ENCODE measurements around the gene TCOF1. TPM values are rescaled to one million over a fixed set of nuclear protein-coding genes. Genes with fewer than 3 reads are reported as not detected.

Gene TCOF1
- total RNA-seq, 1 experiment from 2014 or later = 75.3 TPM

- no peak for DNase-seq
- H3K4me3 ChIP-seq = no peak overlapping the region
- CTCF ChIA-PET = no interaction called here
- no peak overlapping the region for H2AFZ ChIP-seq
- POLR2A ChIA-PET (ENCODE audit: unreplicated experiment) = no interaction called here
- H3K9me3 ChIP-seq (ENCODE audit: insufficient read depth, low read depth) = no peaks in the 10 kb centered on the region
- H3K27me3 ChIP-seq (ENCODE audit: insufficient read depth, low read depth) = no peaks in the 10 kb centered on the region
- no peaks in the 10 kb centered on the region for H3K9me2 ChIP-seq (ENCODE audit: insufficient read depth)
- H3K36me3 ChIP-seq (ENCODE audit: low read depth) = no peaks in the 10 kb centered on the region
- no peak overlapping the region for H3K27ac ChIP-seq
- no peak for TF ChIP-seq EZH2 (IDR thresholded peaks at IDR 0.05; ENCODE audit: low read depth)
- H3K4me2 ChIP-seq = no peak overlapping the region
- peaks cover 6% of the 10 kb centered on the region for H3K4me1 ChIP-seq (replicated peaks; ENCODE audit: insufficient read depth)
- intact Hi-C loops (cut with micrococcal nuclease; ENCODE audit: unreplicated experiment) = no loop called here
- no peaks in the 10 kb centered on the region for H3K79me2 ChIP-seq (ENCODE audit: low read depth)
- no peaks in the 10 kb centered on the region for H4K20me1 ChIP-seq (ENCODE audit: insufficient read depth)
- no TSS peak for BruUV-seq (replicated peaks)
- H3F3A ChIP-seq (ENCODE audit: insufficient read depth, low read depth) = no peaks in the 10 kb centered on the region
Observed at GRCh38 chr5:150347451-150347850, 10.0 kb upstream of the TCOF1 start.

GRCh38 chr5:150349681-150350275 is 7.7 kb upstream of the TCOF1 start:
- Histone ChIP-seq H3K4me3 (no peak overlapping the region), H3K9me3 (ENCODE audit: insufficient read depth, low read depth) (no peaks in the 10 kb centered on the region), H2AFZ (no peak overlapping the region), H3K9me2 (ENCODE audit: insufficient read depth) (no peaks in the 10 kb centered on the region), H3K79me2 (ENCODE audit: low read depth) (no peaks in the 10 kb centered on the region), H3K4me1 (replicated peaks; ENCODE audit: insufficient read depth) (peaks cover 6% of the 10 kb centered on the region), H3K36me3 (ENCODE audit: low read depth) (no peaks in the 10 kb centered on the region), H3K27ac (no peak overlapping the region), H4K20me1 (ENCODE audit: insufficient read depth) (no peaks in the 10 kb centered on the region), H3F3A (ENCODE audit: insufficient read depth, low read depth) (no peaks in the 10 kb centered on the region), H3K4me2 (no peak overlapping the region), H3K27me3 (ENCODE audit: insufficient read depth, low read depth) (no peaks in the 10 kb centered on the region)
- BruUV-seq (replicated peaks) = no TSS peak
- ChIA-PET POLR2A (ENCODE audit: unreplicated experiment) (interaction anchor here (0.6 to 0.7 kb wide), 2 partner anchors 50 to 138 kb away, joined by 4 to 8 read pairs; no protein-coding TSS in a partner anchor), CTCF (interaction anchor here (0.7 to 1.5 kb wide), 6 partner anchors 71 to 133 kb away, joined by 3 to 5 read pairs (median 4); no protein-coding TSS in a partner anchor)
- TF ChIP-seq EZH2 (IDR thresholded peaks at IDR 0.05; ENCODE audit: low read depth) = no peak
- no peak for TF ChIP-seq CTCF (conservative IDR thresholded peaks at IDR 0.05)
- DNase-seq = no peak
- intact Hi-C loops (cut with micrococcal nuclease; ENCODE audit: unreplicated experiment) = loop anchor here (1.0 to 10.0 kb wide), 9 partner anchors 29 to 715 kb away; partner anchors contain the start of gene ARSI

- peak; percentile 90 for TF ChIP-seq CTCF (conservative IDR thresholded peaks at IDR 0.05)
- TF ChIP-seq EZH2 (IDR thresholded peaks at IDR 0.05; ENCODE audit: low read depth) = no peak
- no peaks in the 10 kb centered on the region for H3K9me3 ChIP-seq (ENCODE audit: insufficient read depth, low read depth)
- H3K4me1 ChIP-seq (replicated peaks; ENCODE audit: insufficient read depth) = peaks cover 6% of the 10 kb centered on the region
- BruUV-seq (replicated peaks) = no TSS peak
- H4K20me1 ChIP-seq (ENCODE audit: insufficient read depth) = no peaks in the 10 kb centered on the region
- no peaks in the 10 kb centered on the region for H3F3A ChIP-seq (ENCODE audit: insufficient read depth, low read depth)
- H3K36me3 ChIP-seq (ENCODE audit: low read depth) = no peaks in the 10 kb centered on the region
- H3K9me2 ChIP-seq (ENCODE audit: insufficient read depth) = no peaks in the 10 kb centered on the region
- H3K27ac ChIP-seq = no peak overlapping the region
- H3K4me3 ChIP-seq = no peak overlapping the region
- no peaks in the 10 kb centered on the region for H3K79me2 ChIP-seq (ENCODE audit: low read depth)
- ChIA-PET CTCF (interaction anchor here (0.5 to 1.5 kb wide), 8 partner anchors 16 to 134 kb away, joined by 3 to 5 read pairs (median 4); no protein-coding TSS in a partner anchor), POLR2A (ENCODE audit: unreplicated experiment) (interaction anchor here (0.6 to 0.7 kb wide), 3 partner anchors 51 to 220 kb away, joined by 3 to 8 read pairs (median 4); no protein-coding TSS in a partner anchor)
- DNase-seq = peak; percentile 66 to 82
- intact Hi-C loops (cut with micrococcal nuclease; ENCODE audit: unreplicated experiment) = loop anchor here (1.0 to 10.0 kb wide), 9 partner anchors 30 to 716 kb away; partner anchors contain the start of gene ARSI
- H3K27me3 ChIP-seq (ENCODE audit: insufficient read depth, low read depth) = no peaks in the 10 kb centered on the region
- H3K4me2 ChIP-seq = no peak overlapping the region
- no peak overlapping the region for H2AFZ ChIP-seq
Observed at GRCh38 chr5:150350524-150351344, 6.8 kb upstream of the TCOF1 start.

Measured in PC-9 (cell line).